HG02588 (cell line): ENCODE data around the gene PAQR4.

Experiments
- ATAC-seq: cut with Tn5 transposase; IDR thresholded peaks from one replicate; pipeline ENCODE4 v1.9.1; 2021; ENCODE audit warnings: mild to moderate bottlenecking, moderate library complexity; ENCODE audit not compliant: unreplicated experiment

PAQR4 gene

DNA sequence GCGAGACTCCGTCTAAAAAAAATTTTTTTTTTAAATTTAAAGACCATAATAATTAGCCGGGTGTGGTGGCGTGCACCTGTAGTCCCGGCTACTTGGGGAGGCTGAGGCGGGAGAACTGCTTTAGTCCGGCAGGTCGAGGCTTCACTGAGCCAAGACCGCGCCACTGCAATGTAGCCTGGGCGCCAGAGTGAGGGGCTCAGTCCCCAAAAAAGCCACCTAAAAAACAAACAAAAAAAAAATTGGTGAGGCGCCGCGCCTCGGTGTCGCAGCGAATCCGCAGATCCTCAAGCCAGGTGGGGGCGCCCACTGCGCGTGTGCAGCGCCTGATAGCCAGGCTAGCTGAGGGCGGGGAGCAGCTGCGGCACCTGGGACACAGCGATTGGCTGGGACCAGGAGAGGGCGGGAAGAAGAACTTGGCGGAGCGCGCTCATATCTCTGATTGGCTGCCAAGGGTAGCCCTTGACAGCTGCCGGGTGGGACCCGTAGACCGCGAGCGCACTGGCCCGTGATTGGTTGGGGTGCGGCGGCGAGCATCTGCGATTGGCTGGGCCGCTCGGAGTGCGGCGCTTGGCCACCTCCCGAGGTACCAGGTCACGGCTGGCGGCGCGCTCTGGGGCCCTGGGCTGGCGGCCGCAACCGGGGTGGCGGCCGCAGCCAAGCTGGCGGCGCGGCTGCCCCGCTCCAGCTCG lies 34.6 kb downstream of the PAQR4 start:
- peak; percentile 90 for ATAC-seq

DNA sequence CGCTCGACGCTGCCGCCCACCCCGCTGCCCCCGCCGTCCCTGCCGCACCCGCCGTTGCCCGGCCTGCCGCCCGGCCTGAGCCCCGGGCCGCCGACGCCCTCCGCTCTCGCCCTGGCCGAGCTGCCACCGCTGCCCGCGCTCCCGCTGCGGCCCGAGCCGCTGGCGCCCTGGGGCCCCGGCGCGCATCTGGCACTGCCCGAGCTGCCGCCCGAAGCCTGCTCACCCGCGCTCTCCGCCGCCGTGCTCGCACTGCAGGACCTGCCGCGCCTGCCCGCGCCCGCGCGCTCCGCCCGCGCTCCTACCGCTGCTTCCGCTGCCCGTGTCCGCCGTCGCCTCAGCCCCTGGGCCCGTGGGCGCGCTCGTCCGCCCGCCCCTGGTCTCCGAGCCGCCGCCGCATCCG lies 35.2 kb downstream of the PAQR4 start:
- peak; percentile 22 for ATAC-seq

- ATAC-seq, result peak; percentile 1
Measured at GRCh38 chr16:3004781-3005284, 35.7 kb downstream of the PAQR4 start.

DNA sequence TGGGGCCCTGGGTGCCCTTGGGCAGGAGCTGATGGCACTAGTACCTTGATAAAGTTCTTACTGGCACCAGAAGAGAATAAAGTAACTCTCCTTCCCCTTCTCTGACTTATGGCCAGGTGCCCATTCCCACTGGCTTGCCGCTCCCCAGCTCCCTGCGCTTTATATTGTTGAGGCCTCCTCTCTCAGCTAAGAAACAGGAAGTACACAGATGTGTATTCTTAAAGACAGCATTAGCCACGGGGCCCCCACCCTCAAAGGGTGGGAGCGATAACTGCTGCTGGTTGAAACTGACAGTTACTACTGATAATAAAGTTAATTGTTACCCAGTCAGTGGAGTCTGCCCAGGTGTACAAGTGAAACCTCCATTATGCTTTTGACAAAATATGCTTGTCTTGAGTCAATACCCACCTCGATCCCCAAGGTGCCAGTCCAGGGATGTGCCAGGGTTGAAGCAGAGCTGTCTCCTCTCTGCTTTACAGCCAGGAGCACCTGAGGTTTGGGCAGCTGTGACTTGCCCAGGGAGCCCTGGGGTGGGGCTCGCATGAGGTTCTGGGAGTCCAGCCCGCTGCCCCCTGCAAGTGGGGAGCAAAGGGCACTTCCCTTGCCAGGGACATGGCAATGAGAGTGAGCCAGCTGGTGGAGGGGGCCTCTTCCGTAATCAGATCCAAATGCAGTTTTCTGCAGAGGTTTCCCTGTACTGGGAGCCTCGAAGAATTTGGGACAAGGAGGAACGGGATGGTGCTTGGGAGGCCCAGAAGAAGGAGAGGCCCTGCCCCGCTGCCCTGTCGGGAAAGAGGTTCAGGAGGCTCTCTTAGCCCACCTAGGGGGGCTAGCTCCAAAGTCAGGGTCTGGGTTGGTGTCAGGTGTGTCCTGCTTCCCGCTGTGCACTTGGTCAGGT lies 38.2 kb downstream of the PAQR4 start:
- no peak for ATAC-seq

DNA sequence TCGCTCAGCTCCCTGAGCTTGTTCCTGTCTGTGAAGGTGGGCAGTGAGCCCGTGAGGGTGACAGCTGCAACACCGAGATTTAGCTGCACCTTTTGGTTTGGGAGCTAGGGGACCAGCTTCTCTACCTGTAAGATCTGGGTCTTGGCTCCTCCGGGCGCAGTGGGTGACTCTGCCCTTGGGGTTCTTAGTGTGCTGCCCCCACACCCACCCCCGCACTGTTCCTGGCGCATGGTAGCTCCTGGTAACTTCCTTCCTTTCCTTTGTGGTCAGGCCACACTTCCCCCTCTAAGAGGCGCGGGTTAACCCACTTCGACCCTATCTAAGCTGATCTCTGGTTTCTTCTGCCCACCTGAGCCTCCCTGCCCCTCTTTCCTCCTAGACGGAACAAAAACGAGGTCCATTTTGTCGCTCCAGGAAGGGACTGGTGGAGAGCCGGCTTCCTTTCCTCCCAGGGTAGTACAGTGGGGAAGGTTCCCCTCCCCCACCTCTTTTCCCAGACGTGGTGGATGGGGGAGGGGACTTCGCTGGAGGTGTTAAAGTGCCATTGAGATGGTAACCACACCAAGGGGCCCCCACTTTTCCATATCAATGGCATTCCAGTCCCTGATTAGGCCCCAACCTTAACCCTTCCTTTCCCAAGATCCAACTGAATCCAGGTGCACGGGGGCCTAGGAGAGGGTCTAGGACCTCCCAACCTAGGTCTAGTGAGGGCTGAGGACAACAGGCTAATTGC lies 39.0 kb downstream of the PAQR4 start:
- ATAC-seq, result no peak

DNA sequence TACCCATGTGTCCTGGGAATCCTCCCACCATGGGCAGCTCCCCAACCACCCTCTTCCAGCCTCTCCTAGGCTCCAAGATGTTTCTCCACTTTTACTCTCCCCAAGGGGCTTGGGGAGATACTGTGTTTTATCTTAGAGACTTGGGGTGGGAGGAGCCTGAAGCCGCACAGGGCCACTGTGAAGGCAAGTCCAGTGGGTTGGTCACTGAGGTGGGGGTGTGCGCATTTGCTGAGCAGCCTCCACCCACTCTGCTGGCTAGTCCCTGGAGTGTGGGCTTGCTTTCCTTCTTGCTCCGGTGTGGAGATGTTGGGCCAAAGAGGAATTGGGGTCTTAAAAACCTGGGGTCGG lies 39.5 kb downstream of the PAQR4 start:
- ATAC-seq, result no peak

- no peak for ATAC-seq
Measured at GRCh38 chr16:3009568-3010390, 40.6 kb downstream of the PAQR4 start.

GRCh38 chr16:3010510-3010909 lies 41.4 kb downstream of the PAQR4 start:
- ATAC-seq, result no peak

DNA sequence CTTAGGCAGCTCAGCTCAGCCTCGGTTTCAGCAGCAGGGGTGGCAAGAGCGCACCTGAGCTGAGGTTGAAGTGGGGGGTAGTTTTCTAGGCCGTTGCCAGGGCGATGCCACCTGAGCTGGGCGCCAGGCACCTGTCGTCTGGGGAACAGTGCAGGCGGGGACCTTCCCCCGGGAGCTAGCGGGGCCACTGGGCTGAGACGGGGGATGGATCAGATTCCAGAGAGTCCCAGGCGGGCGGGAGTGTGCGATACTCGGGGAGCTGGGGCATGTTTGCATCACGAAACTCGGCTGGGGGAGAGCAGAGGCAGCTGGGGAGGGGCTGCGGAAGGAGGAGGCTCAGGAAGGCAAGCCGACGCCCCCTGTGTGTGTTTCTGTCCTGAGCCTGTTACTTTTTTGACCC lies 43.1 kb downstream of the PAQR4 start:
- no peak for ATAC-seq

DNA sequence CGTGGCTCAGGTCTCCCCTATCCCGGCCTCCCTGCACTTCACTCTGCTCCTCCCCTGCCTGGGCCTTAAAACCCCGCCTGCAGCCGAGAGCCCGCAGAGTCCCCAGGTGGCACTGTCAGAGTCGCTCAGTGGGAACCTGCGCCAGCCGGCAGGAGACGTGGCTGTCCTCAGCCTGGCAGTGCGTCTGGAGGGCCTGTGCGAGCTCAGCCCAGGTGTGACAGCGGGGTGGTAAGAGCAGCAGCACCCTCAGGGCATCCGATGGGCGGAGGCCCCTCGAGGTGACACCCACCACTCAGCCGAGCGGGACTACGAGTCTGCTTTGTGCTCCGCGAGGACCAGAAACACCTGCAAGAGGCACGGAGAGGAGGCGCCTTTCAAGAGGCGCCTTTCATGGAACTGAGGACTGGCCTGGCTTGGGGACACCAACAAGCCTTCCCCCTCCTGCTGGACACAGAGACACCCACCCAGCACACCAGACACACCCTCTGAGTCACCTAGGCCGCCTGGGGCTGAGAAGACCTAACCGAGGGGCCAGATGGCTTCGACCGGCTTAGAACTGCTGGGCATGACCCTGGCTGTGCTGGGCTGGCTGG lies 43.8 kb downstream of the PAQR4 start, which contains the start of gene CLDN9:
TSS of gene CLDN9 (plus strand) at position 96 of the 593 bp plus-strand sequence. CDS start at position 536, 440 bp downstream.
- ATAC-seq, result no peak

- ATAC-seq, result no peak
Measured at GRCh38 chr16:3013491-3013951, 44.4 kb downstream of the PAQR4 start.

GRCh38 chr16:3013998-3014690 lies 45.0 kb downstream of the PAQR4 start:
- no peak for ATAC-seq

DNA sequence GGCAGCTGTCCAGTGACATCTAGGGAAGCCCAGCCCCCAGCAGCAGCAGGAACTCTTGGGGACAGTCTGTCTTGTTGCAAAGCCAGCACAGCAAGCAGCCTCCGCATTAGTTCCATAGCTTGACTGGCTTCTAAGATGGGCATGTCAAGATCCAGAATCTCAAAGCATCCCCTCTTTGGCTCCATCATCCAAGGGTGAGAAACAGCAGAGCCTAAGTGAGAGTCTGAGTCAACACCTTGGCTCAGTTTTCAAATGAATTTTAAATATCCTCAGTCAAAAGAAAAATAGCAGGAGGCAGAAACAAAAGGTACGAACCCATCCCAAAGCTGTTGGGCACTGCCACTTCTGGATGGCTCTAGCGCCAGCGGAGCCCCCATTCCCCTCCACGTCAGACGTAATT lies 45.8 kb downstream of the PAQR4 start:
- ATAC-seq, result no peak

- no peak for ATAC-seq
Measured at GRCh38 chr16:3015865-3016521, 46.8 kb downstream of the PAQR4 start.

DNA sequence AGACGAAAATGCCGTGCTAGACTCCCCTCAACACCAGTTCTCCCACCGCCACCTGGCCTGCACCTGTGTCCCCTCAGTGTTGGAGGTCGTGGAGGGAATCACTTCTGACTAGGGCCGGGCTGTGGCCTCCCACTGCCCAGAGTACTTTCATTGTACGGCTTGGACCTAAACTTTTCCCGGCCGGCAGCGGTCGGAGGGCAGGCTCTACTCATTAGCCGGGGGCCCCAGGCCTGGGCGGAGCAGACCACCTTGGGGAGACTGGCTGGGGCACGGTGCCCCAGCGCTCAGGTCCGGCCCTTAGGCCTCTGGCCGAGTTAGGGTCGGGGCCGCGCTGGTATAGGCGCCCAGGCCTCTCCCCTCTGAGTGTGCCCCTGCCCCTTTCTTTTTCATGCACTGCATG lies 48.2 kb downstream of the PAQR4 start:
- no peak for ATAC-seq

DNA sequence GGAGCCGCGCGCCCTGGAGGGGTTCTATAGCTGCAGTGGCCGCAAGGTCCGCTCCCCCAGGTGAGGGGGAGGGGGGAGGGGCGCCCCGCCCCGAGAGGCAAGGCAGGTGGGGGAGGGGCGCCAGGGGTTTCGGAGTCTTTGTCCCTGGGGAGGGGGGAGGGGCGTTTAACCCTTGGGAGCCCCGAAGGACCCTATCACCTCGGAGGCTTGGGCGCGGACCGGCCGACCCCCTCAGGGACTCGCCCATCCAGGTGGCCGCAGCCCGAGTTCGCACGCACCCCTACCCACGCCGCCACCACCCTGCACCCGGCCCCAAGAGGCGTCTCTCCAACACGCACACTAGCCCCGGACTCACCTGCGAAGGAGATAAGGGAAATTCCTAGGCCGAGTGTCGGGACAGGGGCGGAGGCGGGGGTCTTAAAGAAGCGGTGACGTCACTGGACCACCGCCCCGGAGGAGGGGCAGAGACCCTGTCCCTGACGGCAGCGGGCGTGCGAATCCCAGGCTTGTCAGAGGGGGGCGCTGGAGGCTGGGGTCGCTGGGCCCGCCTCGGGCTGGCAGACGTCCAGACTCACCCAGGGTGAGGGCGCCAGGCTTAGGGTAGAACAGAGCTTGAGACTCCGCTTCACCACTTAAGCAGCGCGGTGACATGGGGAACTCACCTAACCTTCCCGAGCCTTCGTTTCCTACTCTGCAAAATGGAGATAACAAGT lies 48.8 kb downstream of the PAQR4 start, which contains the start of gene CLDN6:
TSS of gene CLDN6 (minus strand) at position 390 of the 713 bp plus-strand sequence. CDS start 2,162 bp downstream, outside the sequence.
- ATAC-seq, result no peak

DNA sequence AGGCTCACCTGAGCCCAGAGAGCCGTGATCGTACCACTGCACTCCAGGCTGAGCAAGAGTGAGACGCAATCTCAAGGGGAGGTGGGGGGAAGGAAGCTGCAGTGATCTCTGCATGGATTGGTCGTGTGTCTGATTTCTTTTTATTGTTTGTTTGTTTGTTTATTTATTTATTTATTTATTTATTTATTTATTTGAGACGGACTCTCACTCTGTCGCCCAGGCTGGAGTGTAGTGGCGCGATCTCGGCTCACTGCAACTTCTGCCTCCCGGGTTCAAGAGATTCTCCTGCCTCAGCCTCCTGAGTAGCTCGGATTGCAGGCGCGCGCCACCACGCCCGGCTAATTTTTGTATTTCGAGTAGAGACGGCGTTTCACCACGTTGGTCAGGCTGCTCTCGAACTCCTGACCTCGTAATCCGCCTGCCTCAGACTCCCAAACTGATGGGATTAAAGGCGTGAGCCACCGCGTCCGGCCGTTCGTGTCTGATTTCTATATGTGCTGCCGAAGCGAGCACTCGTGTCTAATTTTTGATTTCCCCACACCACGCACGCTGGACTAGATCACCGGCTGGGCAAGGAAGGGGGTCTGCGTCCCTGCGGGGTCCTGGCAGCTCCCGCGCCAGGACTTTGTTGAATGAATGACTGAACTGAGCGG lies 50.6 kb downstream of the PAQR4 start:
- ATAC-seq, result no peak

GRCh38 chr16:3020247-3020603 lies 51.1 kb downstream of the PAQR4 start, which contains the start of gene TNFRSF12A:
TSS of gene TNFRSF12A (plus strand) at chr16:3020368. CDS start at chr16:3020398, 30 bp downstream.
- no peak for ATAC-seq
